Measurements from ENCODE around the gene SCAPER. TPM values are rescaled to one million over a fixed set of nuclear protein-coding genes. Genes with fewer than 3 reads are reported as not detected.
A peak's percentile ranks its signal among the peaks of the same experiment; 100 is the strongest.

The SCAPER gene
- total and polyA plus RNA-seq, 11 donors: 6.7 to 53.9 (median 38.3) TPM

DNA sequence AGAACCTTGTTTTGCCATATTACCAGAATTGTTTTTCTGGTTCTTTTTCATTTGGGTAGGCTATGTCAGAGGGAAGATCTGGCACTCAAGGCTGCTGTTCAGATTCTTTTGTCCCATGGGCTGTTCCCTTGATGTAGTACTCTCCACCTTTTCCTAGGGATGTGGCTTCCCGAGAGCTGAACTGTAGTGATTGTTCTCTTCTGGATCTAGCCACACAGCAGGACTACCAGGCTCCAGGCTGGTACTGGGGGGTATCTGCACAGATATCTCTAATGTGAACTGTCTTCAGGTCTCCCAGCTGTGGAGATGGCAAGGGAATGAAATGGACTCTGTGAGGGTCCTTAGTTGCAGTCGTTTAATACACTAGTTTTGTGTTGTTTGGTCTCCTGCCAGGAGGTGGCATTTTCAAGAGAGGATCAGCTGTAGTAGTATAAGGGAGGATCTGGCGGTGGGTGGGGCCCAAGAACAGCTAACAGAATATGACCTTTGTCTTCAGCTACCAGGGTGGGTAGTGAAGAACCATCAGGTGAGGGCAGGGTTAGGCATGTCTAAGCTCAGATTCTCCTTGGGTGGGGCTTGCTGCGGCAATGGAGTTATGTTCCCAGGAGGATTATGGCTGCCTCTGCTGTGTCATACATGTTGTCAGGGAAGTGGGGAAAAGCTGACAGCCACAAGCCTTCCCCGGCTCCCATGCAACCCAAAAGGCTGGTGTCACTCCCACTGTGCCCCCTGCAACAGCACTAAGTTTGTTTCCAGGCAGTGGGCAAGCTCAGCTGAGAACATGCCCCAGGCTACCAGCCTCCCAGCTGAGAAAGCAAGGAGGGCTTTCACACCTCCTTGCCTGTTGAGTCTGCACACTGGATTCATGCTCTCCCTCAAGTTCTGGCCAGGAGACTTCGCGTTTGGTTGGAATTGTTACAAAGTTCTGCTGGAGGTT lies 316.1 kb downstream of the SCAPER start:
- Histone ChIP-seq H3K4me1 (peaks cover 0 to 8% (median 0%) of the 10 kb centered on the region in 12 donors), H3K27me3 (no peaks in the 10 kb centered on the region), H3K36me3 (no peaks in the 10 kb centered on the region), H3K4me3 (no peak overlapping the region), H3K27ac (no peak overlapping the region), H3K9me3 (peaks cover 0 to 3% (median 0%) of the 10 kb centered on the region in 12 donors)
- TF ChIP-seq POLR2A (IDR thresholded peaks at IDR 0.05): no peak
- TF ChIP-seq, protein P1, sequence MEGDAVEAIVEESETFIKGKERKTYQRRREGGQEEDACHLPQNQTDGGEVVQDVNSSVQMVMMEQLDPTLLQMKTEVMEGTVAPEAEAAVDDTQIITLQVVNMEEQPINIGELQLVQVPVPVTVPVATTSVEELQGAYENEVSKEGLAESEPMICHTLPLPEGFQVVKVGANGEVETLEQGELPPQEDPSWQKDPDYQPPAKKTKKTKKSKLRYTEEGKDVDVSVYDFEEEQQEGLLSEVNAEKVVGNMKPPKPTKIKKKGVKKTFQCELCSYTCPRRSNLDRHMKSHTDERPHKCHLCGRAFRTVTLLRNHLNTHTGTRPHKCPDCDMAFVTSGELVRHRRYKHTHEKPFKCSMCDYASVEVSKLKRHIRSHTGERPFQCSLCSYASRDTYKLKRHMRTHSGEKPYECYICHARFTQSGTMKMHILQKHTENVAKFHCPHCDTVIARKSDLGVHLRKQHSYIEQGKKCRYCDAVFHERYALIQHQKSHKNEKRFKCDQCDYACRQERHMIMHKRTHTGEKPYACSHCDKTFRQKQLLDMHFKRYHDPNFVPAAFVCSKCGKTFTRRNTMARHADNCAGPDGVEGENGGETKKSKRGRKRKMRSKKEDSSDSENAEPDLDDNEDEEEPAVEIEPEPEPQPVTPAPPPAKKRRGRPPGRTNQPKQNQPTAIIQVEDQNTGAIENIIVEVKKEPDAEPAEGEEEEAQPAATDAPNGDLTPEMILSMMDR (IDR thresholded peaks at IDR 0.05): no peak
- intact Hi-C loops (cut with DNase I): no loop called here
- 85 to 90% (median 86%) methylated on average over 5 to 7 of the region's 7 CpGs for WGBS, 4 donors
- DNase-seq (no peak), ATAC-seq (no peak)

DNA sequence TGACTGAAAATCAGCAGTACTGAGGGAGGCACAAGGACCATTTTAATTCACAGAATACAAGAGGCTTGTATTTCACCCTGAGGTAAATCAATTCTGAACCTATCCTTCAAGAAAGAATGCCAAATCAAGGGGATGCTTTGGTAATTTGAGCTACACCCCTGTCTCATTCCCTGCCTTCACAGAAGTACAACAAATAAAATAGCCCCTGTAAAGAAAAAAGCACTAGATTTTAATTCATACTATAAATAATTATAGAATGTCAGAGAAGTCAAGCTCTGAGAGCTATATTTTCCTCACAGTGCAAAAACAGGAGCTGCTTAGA lies 319.6 kb downstream of the SCAPER start:
- Histone ChIP-seq H3K36me3 (no peaks in the 10 kb centered on the region), H3K4me3 (no peak overlapping the region), H3K27ac (peak overlapping the region in 10 of 12 donors; percentile 34 to 70 (median 54)), H3K4me1 (peaks cover 0 to 8% (median 0%) of the 10 kb centered on the region in 12 donors), H3K27me3 (no peaks in the 10 kb centered on the region), H3K9me3 (peaks cover 0 to 38% (median 14%) of the 10 kb centered on the region in 12 donors)
- intact Hi-C loops (cut with DNase I): no loop called here
- peak in 1 of 4 donors; percentile 16 for ATAC-seq
- DNase-seq: no peak
- no peak for TF ChIP-seq POLR2A (IDR thresholded peaks at IDR 0.05)
- TF ChIP-seq, protein P1 (IDR thresholded peaks at IDR 0.05): no peak

DNA sequence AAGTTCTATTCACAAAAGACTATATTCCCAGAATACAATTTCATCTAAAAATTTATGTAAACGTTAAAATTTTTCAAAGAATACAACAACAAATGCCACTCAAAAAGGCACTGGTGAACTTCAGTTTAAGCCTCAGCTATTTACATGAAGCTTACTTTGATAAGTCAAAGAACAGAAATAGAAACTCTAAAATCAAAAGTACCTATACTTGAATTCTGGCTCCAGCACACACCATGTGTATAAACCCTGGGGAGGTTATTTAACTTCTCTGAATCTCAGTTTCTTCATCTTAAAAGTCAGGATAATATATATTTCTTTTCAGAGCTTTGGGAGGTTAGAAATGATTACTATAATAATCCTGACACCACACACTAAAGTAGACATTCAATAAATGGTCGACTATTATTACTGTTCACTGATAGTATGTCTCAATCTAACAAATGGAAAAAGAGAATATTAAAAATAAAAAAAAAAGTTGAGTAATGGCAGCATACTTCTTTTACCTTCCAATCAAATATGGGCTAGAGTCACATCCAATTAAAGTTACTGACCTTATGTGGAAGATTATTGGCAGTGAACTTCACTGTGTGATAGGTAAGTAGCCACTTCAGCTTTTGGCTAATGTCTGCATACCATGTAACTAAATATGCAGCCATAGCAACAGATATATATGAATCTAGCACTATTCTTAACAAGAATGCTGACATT lies 320.1 kb downstream of the SCAPER start:
- DNase-seq (no peak), ATAC-seq (peak; percentile 87 to 93 (median 90))
- no peak for TF ChIP-seq POLR2A (IDR thresholded peaks at IDR 0.05)
- TF ChIP-seq, protein P1 (IDR thresholded peaks at IDR 0.05): no peak
- no peaks in the 10 kb centered on the region for H3K36me3 ChIP-seq
- H3K27ac ChIP-seq: peak overlapping the region in 10 of 12 donors; percentile 34 to 70 (median 54)
- peaks cover 0 to 8% (median 0%) of the 10 kb centered on the region in 12 donors for H3K4me1 ChIP-seq
- no peak overlapping the region for H3K4me3 ChIP-seq
- H3K27me3 ChIP-seq: no peaks in the 10 kb centered on the region
- WGBS, 4 donors: 53 to 68% (median 61%) methylated on average over 2 of the region's 2 CpGs
- peaks cover 0 to 43% (median 14%) of the 10 kb centered on the region in 12 donors for H3K9me3 ChIP-seq
- intact Hi-C loops (cut with DNase I): no loop called here

DNA sequence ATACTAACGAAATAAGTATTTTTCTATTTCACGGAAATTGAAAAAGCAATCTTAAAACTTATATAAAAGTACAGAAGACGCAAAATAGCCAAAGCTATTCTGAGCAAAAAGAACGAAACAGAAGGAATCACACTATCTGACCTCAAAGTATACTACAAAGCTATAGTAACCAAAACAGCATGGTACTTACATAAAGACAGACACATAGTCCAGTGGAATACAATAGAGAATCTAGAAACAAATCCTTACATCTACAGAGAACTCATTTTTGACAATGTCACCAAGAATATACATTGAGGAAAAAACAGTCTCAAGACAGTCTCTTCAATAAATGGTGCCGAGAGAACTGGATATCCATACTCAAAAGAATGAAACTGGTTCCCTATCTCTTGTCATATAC lies 322.6 kb downstream of the SCAPER start:
- intact Hi-C loops (cut with DNase I): no loop called here
- no peak for DNase-seq
- no peaks in the 10 kb centered on the region for H3K27me3 ChIP-seq
- peaks cover 0 to 48% (median 14%) of the 10 kb centered on the region in 12 donors for H3K9me3 ChIP-seq
- no peak overlapping the region for H3K4me3 ChIP-seq
- TF ChIP-seq, protein P1 (IDR thresholded peaks at IDR 0.05): no peak
- TF ChIP-seq POLR2A (IDR thresholded peaks at IDR 0.05): no peak
- H3K36me3 ChIP-seq: no peaks in the 10 kb centered on the region
- H3K27ac ChIP-seq: no peak overlapping the region
- H3K4me1 ChIP-seq: peaks cover 0 to 11% (median under 1%) of the 10 kb centered on the region in 12 donors
- 76 to 98% (median 82%) methylated on average over 5 of the region's 5 CpGs for WGBS, 4 donors
- ATAC-seq: no peak
